Sigmoid colon (tissue), 4 donors: Measurements from ENCODE around the gene RAPGEF2.
A peak's percentile ranks its signal among the peaks of the same experiment; 100 is the strongest.

Experiments
- POLR2AphosphoS5 ChIP-seq, 4 donors: sonication (generic); formaldehyde crosslinking; IDR thresholded peaks; one replicate each; pipeline ENCODE4 v1.6.1; 2017; ENCODE audit warnings: antibody characterized with exemption in 4 of 4
- TF ChIP-seq, protein P1 (sequence below), 4 experiments: fragments of 450-650 bp in 3 of 4; fragments of 200-600 bp in 1 of 4; IDR thresholded peaks; one replicate each; pipeline ENCODE4 v1.5.1; 2016 to 2019; ENCODE audit warnings: antibody characterized with exemption in 4 of 4, mild to moderate bottlenecking in 3 of 4, moderate library complexity in 2 of 4

DNA sequence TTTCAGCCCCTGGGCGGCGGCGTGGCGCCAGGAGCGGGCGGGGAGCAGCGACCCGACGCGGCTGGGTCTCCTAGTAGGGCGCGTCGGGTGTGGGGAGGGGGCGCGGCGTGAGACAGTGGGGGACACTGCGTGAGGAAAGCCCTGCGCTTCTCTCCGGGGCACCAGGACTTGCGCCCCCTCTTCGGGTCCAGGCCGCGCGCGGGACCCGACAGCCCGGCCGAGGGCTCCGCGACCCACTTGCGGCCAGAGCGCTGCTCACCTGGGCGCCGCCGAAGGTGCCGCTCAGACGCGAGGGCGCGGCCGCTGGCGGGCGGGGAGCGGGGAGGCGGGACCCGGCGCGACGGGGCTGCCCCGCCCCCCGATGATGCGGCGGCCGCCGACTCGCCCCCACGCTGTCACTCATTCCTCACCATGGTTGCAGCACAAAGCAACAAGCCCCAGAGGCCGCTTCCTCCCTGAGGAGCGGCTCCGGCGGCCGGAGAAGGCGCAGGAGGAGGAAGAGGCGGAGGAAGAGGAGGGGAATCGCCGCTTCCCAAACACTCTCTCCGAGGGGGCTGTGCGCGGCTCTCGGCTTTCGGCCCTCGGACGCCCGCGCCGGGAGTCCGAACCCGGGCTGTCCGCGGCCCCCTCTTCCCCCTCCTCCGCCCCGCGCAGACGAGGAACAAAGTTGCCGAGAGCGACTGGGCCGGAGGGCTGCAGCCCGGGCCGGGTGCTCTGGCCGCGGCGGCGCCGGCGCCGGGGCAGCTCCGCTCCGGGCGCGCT is at the start of gene RAPGEF2:
- TF ChIP-seq, protein P1, sequence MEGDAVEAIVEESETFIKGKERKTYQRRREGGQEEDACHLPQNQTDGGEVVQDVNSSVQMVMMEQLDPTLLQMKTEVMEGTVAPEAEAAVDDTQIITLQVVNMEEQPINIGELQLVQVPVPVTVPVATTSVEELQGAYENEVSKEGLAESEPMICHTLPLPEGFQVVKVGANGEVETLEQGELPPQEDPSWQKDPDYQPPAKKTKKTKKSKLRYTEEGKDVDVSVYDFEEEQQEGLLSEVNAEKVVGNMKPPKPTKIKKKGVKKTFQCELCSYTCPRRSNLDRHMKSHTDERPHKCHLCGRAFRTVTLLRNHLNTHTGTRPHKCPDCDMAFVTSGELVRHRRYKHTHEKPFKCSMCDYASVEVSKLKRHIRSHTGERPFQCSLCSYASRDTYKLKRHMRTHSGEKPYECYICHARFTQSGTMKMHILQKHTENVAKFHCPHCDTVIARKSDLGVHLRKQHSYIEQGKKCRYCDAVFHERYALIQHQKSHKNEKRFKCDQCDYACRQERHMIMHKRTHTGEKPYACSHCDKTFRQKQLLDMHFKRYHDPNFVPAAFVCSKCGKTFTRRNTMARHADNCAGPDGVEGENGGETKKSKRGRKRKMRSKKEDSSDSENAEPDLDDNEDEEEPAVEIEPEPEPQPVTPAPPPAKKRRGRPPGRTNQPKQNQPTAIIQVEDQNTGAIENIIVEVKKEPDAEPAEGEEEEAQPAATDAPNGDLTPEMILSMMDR (IDR thresholded peaks at IDR 0.05) = no peak
- peak; percentile 97 to 99 (median 98) for TF ChIP-seq POLR2AphosphoS5 (IDR thresholded peaks at IDR 0.05)
